Fibroblast of lung (primary cell): Measurements from ENCODE around the gene DVL1. TPM values are rescaled to one million over a fixed set of nuclear protein-coding genes. Genes with fewer than 3 reads are reported as not detected.

Experiments used
- DNase-seq, 2 donors: peaks; one replicate each; pipeline versions ENCODE4 v3.0.0 to v3.0.0-alpha.2; 2010; ENCODE audit warnings: low read depth in 2 of 2
- H2AFZ ChIP-seq: 2 replicates; pipeline ENCODE4 v1.5.1; 2012; ENCODE audit warnings: low read length, control low read depth, inconsistent platforms
- H3K27ac ChIP-seq: 2 replicates; pipeline ENCODE4 v1.5.1; 2011; ENCODE audit warnings: low read length, control low read depth; ENCODE audit not compliant: insufficient read depth
- H3K27me3 ChIP-seq: 2 replicates; pipeline ENCODE4 v1.5.1; 2011; ENCODE audit warnings: mild to moderate bottlenecking, low read length; ENCODE audit not compliant: control insufficient read depth, insufficient read depth
- H3K36me3 ChIP-seq: 2 replicates; pipeline ENCODE4 v1.5.1; 2011; ENCODE audit warnings: low read length; ENCODE audit not compliant: control insufficient read depth, insufficient read depth
- H3K4me1 ChIP-seq: 2 replicates; pipeline ENCODE4 v1.5.1; 2011; ENCODE audit warnings: low read length; ENCODE audit not compliant: control insufficient read depth, insufficient read depth; ENCODE audit errors: extremely low read depth
- H3K4me2 ChIP-seq: 2 replicates; pipeline ENCODE4 v1.5.1; 2011; ENCODE audit warnings: low read length, control low read depth; ENCODE audit not compliant: insufficient read depth; ENCODE audit errors: extremely low read depth
- H3K4me3 ChIP-seq, 4 experiments: fragments of 200-600 bp in 1 of 4; sonication (generic) in 1 of 4; replicated peaks in 1 of 4; 2 replicates each; pipeline ENCODE4 v1.5.1; 2011 to 2016; ENCODE audit warnings: low read length in 4 of 4, low read depth in 3 of 4, mild to moderate bottlenecking in 3 of 4, control low read depth in 2 of 4, inconsistent platforms in 1 of 4, mixed read lengths in 1 of 4; ENCODE audit not compliant: insufficient read depth in 1 of 4; ENCODE audit errors: control extremely low read depth in 1 of 4
- H3K79me2 ChIP-seq: 2 replicates; pipeline ENCODE4 v1.5.1; 2012; ENCODE audit warnings: mild to moderate bottlenecking, low read length, inconsistent platforms; ENCODE audit not compliant: control insufficient read depth, insufficient read depth
- H3K9ac ChIP-seq: 2 replicates; pipeline ENCODE4 v1.5.1; 2011; ENCODE audit warnings: mild to moderate bottlenecking, low read length, control low read depth; ENCODE audit not compliant: insufficient read depth
- H3K9me3 ChIP-seq: 2 replicates; pipeline ENCODE4 v1.5.1; 2012; ENCODE audit warnings: low read depth, low read length; ENCODE audit not compliant: control insufficient read depth, insufficient read depth
- H4K20me1 ChIP-seq: 2 replicates; pipeline ENCODE4 v1.5.1; 2011; ENCODE audit warnings: low read length; ENCODE audit not compliant: control insufficient read depth, insufficient read depth; ENCODE audit errors: extremely low read depth
- EZH2 ChIP-seq: IDR thresholded peaks from 2 replicates; pipeline ENCODE4 v1.5.1; 2012; ENCODE audit warnings: low read length, control low read depth, mild to moderate bottlenecking; ENCODE audit errors: missing control alignments
- polyA plus RNA-seq, 2 donors: library from polyadenylated mRNA; depleted of rRNA in 1 of 2; stranded (reverse) in 1 of 2; unstranded in 1 of 2; fragments of >200 nt; gene quantifications; 2 replicates each; pipeline ENCODE4 v1.2.1, GENCODE V29; 2011 to 2012; ENCODE audit warnings: missing spikeins in 1 of 2
- total RNA-seq: library from RNA; depleted of rRNA; stranded (reverse); fragments of >200 nt; gene quantifications from 2 replicates; pipeline ENCODE4 v1.2.1, GENCODE V29; 2014
- TF ChIP-seq, protein P1 (sequence below), 2 donors: IDR thresholded peaks in 1 of 2; conservative IDR thresholded peaks in 1 of 2; 1 replicate in 1 of 2; 2 replicates in 1 of 2; pipeline ENCODE4 v1.5.1; 2011 to 2012; ENCODE audit warnings: low read length in 2 of 2, control low read depth in 1 of 2, inconsistent platforms in 1 of 2, low read depth in 1 of 2, mild to moderate bottlenecking in 1 of 2

DVL1 gene
- total and polyA plus RNA-seq, 2 donors (not counting 1 experiment from before 2014, with no cell fraction given) = 9.1 to 107 TPM

DNA sequence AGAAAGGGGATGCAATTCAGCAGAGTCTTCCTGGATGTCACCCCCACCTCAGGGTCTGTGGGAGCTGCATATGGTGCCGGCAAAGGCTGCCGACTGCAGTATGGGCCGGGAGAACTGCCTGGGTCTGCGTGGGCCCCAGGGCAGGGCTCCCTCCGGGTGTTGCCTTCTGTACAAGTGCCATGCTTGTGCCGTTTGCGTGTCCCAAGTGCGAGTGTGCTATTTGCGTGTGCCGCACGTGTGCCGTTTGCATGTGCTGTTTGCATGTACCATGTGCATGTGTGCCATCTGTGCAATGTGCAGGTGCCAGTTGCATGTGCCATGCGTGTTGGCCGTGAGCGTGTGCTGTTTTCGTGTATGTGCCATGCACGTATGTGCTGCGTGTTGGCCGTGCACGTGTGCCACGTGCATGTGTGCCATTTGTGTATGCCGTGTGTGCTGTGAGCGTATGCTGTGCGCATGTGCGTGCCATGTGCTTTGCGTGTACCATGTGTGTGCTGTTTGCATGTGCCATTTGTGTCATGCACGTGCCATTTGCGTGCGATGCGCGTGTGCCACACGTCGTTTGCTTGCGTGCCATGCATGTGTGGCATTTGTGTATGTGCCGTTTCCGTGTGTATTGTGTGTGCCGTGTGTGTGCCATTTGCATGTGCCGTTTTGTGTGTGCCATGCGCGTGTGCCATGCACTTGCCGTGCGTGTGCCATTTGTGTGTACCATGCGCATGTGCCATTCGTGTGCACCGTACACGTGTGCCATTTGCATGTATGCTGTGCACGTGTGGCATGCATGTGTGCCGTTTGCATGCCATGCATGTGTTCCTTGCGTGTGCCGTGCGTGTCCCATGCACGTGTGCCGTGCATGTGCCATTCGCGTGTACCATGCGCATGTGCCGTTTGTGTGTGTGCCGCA lies 19.7 kb downstream of the DVL1 start:
- Histone ChIP-seq H3K9ac (no peak overlapping the region), H3K27me3 (no peaks in the 10 kb centered on the region), H3K4me3 (no peak overlapping the region), H3K27ac (no peak overlapping the region), H4K20me1 (no peaks in the 10 kb centered on the region), H3K4me1 (peaks cover 5% of the 10 kb centered on the region), H2AFZ (no peak overlapping the region), H3K4me2 (no peak overlapping the region), H3K36me3 (peaks cover 13% of the 10 kb centered on the region), H3K9me3 (no peaks in the 10 kb centered on the region), H3K79me2 (peaks cover 14% of the 10 kb centered on the region)
- DNase-seq = no peak
- TF ChIP-seq EZH2 = no peak
- TF ChIP-seq, protein P1, sequence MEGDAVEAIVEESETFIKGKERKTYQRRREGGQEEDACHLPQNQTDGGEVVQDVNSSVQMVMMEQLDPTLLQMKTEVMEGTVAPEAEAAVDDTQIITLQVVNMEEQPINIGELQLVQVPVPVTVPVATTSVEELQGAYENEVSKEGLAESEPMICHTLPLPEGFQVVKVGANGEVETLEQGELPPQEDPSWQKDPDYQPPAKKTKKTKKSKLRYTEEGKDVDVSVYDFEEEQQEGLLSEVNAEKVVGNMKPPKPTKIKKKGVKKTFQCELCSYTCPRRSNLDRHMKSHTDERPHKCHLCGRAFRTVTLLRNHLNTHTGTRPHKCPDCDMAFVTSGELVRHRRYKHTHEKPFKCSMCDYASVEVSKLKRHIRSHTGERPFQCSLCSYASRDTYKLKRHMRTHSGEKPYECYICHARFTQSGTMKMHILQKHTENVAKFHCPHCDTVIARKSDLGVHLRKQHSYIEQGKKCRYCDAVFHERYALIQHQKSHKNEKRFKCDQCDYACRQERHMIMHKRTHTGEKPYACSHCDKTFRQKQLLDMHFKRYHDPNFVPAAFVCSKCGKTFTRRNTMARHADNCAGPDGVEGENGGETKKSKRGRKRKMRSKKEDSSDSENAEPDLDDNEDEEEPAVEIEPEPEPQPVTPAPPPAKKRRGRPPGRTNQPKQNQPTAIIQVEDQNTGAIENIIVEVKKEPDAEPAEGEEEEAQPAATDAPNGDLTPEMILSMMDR (conservative IDR thresholded peaks at IDR 0.05 in 1 of 2, IDR thresholded peaks at IDR 0.05 in 1 of 2; ENCODE audit: low read depth in 1 of 2, low read length in 2 of 2) = no peak

DNA sequence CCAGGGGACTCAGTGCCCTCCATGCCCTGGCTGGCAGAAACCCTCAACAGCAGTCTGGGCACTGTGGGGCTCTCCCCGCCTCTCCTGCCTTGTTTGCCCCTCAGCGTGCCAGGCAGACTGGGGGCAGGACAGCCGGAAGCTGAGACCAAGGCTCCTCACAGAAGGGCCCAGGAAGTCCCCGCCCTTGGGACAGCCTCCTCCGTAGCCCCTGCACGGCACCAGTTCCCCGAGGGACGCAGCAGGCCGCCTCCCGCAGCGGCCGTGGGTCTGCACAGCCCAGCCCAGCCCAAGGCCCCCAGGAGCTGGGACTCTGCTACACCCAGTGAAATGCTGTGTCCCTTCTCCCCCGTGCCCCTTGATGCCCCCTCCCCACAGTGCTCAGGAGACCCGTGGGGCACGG lies 21.0 kb downstream of the DVL1 start:
- peaks cover 9% of the 10 kb centered on the region for H3K4me1 ChIP-seq
- no peak for TF ChIP-seq EZH2
- TF ChIP-seq, protein P1 (conservative IDR thresholded peaks at IDR 0.05 in 1 of 2, IDR thresholded peaks at IDR 0.05 in 1 of 2; ENCODE audit: low read depth in 1 of 2, low read length in 2 of 2) = no peak
- no peak overlapping the region for H3K4me3 ChIP-seq
- no peaks in the 10 kb centered on the region for H3K9me3 ChIP-seq
- H3K36me3 ChIP-seq = peaks cover 10% of the 10 kb centered on the region
- H3K27ac ChIP-seq = no peak overlapping the region
- no peaks in the 10 kb centered on the region for H3K27me3 ChIP-seq
- H3K79me2 ChIP-seq = peaks cover 22% of the 10 kb centered on the region
- H3K4me2 ChIP-seq = no peak overlapping the region
- no peaks in the 10 kb centered on the region for H4K20me1 ChIP-seq
- no peak overlapping the region for H2AFZ ChIP-seq
- no peak for DNase-seq
- no peak overlapping the region for H3K9ac ChIP-seq

DNA sequence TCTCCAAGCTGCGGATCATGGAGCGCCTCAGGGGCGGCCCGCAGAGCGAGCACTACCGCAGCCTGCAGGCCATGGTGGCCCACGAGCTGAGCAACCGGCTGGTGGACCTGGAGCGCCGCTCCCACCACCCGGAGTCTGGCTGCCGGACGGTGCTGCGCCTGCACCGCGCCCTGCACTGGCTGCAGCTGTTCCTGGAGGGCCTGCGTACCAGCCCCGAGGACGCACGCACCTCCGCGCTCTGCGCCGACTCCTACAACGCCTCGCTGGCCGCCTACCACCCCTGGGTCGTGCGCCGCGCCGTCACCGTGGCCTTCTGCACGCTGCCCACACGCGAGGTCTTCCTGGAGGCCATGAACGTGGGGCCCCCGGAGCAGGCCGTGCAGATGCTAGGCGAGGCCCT lies 21.9 kb downstream of the DVL1 start:
- Histone ChIP-seq H3K9ac (no peak overlapping the region), H3K27ac (no peak overlapping the region), H2AFZ (no peak overlapping the region), H3K36me3 (peaks cover 8% of the 10 kb centered on the region), H3K79me2 (peaks cover 29% of the 10 kb centered on the region), H3K9me3 (no peaks in the 10 kb centered on the region), H4K20me1 (no peaks in the 10 kb centered on the region), H3K27me3 (no peaks in the 10 kb centered on the region), H3K4me2 (no peak overlapping the region), H3K4me1 (peaks cover 13% of the 10 kb centered on the region), H3K4me3 (no peak overlapping the region)
- TF ChIP-seq, protein P1 (conservative IDR thresholded peaks at IDR 0.05 in 1 of 2, IDR thresholded peaks at IDR 0.05 in 1 of 2; ENCODE audit: low read depth in 1 of 2, low read length in 2 of 2) = no peak
- DNase-seq = no peak
